ENCODE measurements around the gene ANTXR2. TPM values are rescaled to one million over a fixed set of nuclear protein-coding genes. Genes with fewer than 3 reads are reported as not detected.

The ANTXR2 gene
- total and polyA plus RNA-seq, 9 of the 15 experiments (the other 6 are each of a cell fraction or from before 2014, with no cell fraction given), result 10.1 to 83.8 (median 60.3) TPM

DNA sequence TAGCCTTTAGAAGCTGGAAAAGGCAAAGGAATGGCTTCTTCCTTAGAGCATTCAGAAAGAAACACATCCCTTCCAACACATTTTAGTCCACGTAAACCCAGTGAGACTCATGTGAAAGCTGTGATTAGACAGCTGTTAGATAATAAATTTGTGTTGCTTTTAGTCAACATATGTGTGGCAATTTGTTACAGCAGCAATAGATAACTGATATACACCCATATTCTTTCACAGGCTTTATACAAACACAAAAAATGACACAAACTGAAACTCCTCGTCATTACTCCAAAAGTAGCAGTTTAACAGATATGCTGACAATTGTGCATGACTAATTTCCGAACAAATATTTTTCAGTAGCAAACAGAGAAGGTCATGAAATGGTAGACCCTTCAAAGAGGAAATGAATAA lies 65.3 kb downstream of the ANTXR2 start (continued):
- TF ChIP-seq ESRRB (CRISPR knock-in tag; IDR thresholded peaks at IDR 0.05; ENCODE audit: borderline replicate concordance), result no peak
- TF ChIP-seq, protein P1, sequence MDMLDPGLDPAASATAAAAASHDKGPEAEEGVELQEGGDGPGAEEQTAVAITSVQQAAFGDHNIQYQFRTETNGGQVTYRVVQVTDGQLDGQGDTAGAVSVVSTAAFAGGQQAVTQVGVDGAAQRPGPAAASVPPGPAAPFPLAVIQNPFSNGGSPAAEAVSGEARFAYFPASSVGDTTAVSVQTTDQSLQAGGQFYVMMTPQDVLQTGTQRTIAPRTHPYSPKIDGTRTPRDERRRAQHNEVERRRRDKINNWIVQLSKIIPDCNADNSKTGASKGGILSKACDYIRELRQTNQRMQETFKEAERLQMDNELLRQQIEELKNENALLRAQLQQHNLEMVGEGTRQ (CRISPR knock-in tag; IDR thresholded peaks at IDR 0.05), result no peak
- no peak for TF ChIP-seq MBD2 (IDR thresholded peaks at IDR 0.05; ENCODE audit: borderline replicate concordance, low read depth)
- TF ChIP-seq ZFPM2 (CRISPR knock-in tag; IDR thresholded peaks at IDR 0.05), result no peak
- TF ChIP-seq ZNF347 (CRISPR knock-in tag; IDR thresholded peaks at IDR 0.05; ENCODE audit: low read depth), result no peak
- TF ChIP-seq RBM39 (optimal IDR thresholded peaks at IDR 0.05; ENCODE audit: low read depth, low read length), result no peak
- TF ChIP-seq, protein P2, sequence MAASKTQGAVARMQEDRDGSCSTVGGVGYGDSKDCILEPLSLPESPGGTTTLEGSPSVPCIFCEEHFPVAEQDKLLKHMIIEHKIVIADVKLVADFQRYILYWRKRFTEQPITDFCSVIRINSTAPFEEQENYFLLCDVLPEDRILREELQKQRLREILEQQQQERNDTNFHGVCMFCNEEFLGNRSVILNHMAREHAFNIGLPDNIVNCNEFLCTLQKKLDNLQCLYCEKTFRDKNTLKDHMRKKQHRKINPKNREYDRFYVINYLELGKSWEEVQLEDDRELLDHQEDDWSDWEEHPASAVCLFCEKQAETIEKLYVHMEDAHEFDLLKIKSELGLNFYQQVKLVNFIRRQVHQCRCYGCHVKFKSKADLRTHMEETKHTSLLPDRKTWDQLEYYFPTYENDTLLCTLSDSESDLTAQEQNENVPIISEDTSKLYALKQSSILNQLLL (CRISPR knock-in tag; IDR thresholded peaks at IDR 0.05; ENCODE audit: borderline replicate concordance), result no peak
- peak; percentile 33 for TF ChIP-seq DACH1 (IDR thresholded peaks at IDR 0.05; ENCODE audit: partially characterized antibody)
- TF ChIP-seq PTTG1 (tag; IDR thresholded peaks at IDR 0.05; ENCODE audit: low read depth), result peak; percentile 51; the same call in 1 of the 2 replicates
- no peak for TF ChIP-seq NUFIP1 (IDR thresholded peaks at IDR 0.05; ENCODE audit: partially characterized antibody)
- TF ChIP-seq, protein P3, sequence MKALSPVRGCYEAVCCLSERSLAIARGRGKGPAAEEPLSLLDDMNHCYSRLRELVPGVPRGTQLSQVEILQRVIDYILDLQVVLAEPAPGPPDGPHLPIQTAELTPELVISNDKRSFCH (CRISPR knock-in tag; IDR thresholded peaks at IDR 0.05), result no peak
- TF ChIP-seq, protein P3 (tag; IDR thresholded peaks at IDR 0.05), result 0 out of 2 replicates have a peak, but pooled peaks have one; percentile 61
- no peak for TF ChIP-seq IRF2 (CRISPR knock-in tag; IDR thresholded peaks at IDR 0.05)
- peak; percentile 44; the same call in 1 of the 2 replicates for TF ChIP-seq ZNF76 (CRISPR knock-in tag; IDR thresholded peaks at IDR 0.05; ENCODE audit: borderline replicate concordance)
- 0 out of 2 replicates have a peak, but pooled peaks have one; percentile 62 for TF ChIP-seq ZNF165 (CRISPR knock-in tag; IDR thresholded peaks at IDR 0.05; ENCODE audit: borderline replicate concordance)
- 0 out of 2 replicates have a peak, but pooled peaks have one; percentile 65 for TF ChIP-seq E2F3 (CRISPR knock-in tag; IDR thresholded peaks at IDR 0.05)
- no peak for TF ChIP-seq EP400 (IDR thresholded peaks at IDR 0.05)
- no peak for TF ChIP-seq TEAD1 (CRISPR knock-in tag; IDR thresholded peaks at IDR 0.05)
- TF ChIP-seq, protein P4, sequence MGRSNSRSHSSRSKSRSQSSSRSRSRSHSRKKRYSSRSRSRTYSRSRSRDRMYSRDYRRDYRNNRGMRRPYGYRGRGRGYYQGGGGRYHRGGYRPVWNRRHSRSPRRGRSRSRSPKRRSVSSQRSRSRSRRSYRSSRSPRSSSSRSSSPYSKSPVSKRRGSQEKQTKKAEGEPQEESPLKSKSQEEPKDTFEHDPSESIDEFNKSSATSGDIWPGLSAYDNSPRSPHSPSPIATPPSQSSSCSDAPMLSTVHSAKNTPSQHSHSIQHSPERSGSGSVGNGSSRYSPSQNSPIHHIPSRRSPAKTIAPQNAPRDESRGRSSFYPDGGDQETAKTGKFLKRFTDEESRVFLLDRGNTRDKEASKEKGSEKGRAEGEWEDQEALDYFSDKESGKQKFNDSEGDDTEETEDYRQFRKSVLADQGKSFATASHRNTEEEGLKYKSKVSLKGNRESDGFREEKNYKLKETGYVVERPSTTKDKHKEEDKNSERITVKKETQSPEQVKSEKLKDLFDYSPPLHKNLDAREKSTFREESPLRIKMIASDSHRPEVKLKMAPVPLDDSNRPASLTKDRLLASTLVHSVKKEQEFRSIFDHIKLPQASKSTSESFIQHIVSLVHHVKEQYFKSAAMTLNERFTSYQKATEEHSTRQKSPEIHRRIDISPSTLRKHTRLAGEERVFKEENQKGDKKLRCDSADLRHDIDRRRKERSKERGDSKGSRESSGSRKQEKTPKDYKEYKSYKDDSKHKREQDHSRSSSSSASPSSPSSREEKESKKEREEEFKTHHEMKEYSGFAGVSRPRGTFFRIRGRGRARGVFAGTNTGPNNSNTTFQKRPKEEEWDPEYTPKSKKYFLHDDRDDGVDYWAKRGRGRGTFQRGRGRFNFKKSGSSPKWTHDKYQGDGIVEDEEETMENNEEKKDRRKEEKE (IDR thresholded peaks at IDR 0.05; ENCODE audit: borderline replicate concordance in 1 of 2, control insufficient read depth in 1 of 2, low read depth in 2 of 2, low read length in 1 of 2), result no peak
- TF ChIP-seq, protein P5, sequence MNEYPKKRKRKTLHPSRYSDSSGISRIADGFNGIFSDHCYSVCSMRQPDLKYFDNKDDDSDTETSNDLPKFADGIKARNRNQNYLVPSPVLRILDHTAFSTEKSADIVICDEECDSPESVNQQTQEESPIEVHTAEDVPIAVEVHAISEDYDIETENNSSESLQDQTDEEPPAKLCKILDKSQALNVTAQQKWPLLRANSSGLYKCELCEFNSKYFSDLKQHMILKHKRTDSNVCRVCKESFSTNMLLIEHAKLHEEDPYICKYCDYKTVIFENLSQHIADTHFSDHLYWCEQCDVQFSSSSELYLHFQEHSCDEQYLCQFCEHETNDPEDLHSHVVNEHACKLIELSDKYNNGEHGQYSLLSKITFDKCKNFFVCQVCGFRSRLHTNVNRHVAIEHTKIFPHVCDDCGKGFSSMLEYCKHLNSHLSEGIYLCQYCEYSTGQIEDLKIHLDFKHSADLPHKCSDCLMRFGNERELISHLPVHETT (CRISPR knock-in tag; conservative IDR thresholded peaks at IDR 0.05 in 1 of 2, IDR thresholded peaks at IDR 0.05 in 1 of 2), result 0 out of 4 replicates have a peak, but pooled peaks of 1 of the 2 experiments have one; percentile 17
- 0 out of 2 replicates have a peak, but pooled peaks have one; percentile 20 for TF ChIP-seq ZNF79 (CRISPR knock-in tag; IDR thresholded peaks at IDR 0.05; ENCODE audit: low read depth)

All from K562 (cell line).